T follicular helper cell (primary cell): Measurements from ENCODE around the gene DAAM1.

ENCODE experiments used
- DNase-seq: peaks from one replicate; pipeline ENCODE4 v3.0.0-alpha.2; 2020; ENCODE audit warnings: low read depth

DAAM1 gene

DNA sequence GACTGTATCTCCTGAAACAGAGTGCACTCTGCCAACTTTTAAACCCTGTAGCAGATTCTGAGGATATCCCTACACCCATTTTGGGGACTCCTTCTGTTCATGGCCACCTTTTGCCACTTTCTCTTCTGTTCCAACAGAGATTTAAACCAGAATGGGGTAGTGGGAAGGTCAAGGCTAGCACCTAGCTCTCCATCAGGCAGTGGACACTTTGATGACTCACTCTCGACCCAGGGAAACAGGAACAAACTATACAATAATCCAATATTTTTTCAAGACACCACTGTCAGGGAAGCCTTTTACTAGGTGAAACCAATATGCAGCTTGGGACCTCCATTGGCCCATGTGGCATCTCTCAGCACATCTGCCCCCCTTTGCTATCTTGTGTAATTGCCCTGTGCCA, 103.6 kb downstream of the DAAM1 start:
- DNase-seq = no peak

DNA sequence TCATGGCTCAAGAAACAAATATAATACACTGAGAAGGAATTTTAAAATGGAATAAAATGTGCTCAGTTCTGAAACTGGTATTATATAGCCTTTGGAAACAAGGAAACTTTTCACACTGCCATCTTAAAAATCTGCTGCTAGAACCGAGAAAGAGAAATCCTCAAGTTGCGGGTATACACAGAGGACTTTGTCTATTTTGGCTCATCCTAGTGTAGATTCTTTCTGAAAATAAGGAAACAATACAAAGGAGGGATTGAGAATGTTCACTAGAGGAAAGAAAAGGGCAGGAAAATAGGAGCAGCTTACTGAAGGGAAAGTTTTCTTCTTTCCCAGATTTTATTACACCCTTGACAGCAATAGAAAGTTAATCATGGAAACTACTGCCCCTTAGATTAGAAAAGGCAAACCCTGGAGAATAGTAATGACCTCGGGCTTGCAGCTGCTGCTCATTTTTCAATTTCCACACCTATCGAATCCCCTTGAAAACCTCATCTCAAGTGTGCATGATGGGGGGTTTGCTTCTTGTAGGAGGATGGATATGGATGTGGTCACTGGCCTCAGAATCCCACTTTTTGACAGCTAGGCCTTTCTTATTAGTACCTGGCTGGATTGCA, 104.6 kb downstream of the DAAM1 start:
- no peak for DNase-seq

DNA sequence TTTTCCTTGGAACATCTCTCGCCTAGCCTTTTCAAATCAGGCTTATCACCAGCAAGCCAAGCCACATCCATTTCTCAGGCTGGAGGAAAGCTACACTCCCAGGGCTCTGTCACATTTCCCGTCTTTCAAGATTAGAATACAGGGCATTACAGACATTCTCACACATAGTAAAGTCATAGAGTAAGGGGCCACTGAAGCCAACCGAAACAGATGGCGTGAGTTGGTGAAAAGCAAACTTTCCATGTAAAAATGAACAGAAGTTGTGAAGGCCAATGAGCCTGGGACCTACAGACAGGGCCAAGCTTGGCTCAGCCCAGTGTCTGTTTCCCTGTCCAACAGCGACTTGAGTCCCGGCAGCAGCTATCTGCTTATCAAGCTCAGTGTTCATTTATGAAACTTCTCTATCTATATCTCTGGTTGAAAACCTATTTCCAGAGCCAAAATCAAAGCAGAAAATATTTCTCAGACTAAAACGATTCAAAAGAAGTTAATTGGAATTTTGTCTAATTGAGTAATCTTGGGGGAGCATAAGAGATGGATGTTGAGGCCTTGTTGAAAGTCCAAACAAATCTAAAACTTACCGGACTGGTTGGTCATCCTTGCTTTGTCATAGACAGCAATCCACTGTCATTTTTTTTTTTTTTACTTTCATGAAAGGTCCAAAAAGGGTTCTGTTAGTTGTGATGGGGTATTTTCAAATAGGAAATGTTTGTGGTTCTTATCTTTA, 105.6 kb downstream of the DAAM1 start:
- DNase-seq = no peak

DNA sequence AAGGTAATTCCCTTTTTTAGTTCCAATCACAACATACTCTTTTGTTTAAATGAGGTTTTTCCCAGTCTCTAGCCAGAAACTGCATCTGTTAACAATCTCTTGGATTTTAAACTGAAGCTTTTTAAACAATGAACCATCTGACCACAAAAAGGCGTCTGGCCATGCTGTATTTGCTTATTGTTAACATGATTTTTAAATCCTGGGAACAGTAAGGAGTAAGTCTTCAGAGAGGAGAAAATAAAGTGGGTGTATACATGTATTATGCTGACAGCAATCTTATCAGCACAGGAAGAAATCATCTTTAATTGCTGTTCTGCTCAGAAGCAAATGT, 106.2 kb downstream of the DAAM1 start:
- DNase-seq = no peak

DNA sequence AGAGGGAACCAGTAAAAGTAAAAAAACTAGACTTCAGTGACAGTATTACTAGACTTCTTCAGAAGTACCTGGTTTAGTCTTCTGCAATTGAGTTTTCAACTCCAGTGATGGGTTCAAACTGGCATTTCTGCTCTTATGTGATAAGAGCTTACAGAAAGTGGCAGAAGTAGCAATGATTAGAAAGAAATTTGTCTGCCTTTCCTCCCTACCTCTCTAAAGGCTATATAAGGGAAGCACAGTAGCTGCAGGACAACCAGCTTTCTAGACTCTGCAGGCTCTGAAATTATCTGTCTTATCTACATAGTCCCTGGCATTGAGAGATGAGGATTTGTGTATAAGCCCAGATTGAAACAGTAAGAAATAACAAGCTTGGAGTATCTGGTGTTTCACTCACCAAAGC, 107.5 kb downstream of the DAAM1 start:
- no peak for DNase-seq

DNA sequence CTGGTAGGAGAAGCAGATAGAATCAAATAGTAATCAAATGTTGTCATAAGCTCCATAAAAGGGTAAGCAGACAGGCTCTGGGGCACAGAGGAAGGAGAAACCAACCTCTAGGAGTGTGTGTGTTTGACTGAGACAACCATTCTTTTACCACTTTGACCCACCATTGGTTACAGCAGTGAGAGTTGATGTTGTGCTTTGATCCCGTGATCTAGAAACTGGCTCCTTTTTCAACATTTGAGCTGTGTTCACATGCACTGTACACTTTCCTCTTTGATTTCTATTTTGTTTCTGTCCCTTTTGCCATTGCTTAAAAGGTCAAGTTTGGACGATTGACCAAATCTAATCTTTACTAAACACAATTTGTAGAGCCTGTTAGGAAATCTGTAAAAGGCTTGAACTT, 108.0 kb downstream of the DAAM1 start:
- DNase-seq = no peak

DNA sequence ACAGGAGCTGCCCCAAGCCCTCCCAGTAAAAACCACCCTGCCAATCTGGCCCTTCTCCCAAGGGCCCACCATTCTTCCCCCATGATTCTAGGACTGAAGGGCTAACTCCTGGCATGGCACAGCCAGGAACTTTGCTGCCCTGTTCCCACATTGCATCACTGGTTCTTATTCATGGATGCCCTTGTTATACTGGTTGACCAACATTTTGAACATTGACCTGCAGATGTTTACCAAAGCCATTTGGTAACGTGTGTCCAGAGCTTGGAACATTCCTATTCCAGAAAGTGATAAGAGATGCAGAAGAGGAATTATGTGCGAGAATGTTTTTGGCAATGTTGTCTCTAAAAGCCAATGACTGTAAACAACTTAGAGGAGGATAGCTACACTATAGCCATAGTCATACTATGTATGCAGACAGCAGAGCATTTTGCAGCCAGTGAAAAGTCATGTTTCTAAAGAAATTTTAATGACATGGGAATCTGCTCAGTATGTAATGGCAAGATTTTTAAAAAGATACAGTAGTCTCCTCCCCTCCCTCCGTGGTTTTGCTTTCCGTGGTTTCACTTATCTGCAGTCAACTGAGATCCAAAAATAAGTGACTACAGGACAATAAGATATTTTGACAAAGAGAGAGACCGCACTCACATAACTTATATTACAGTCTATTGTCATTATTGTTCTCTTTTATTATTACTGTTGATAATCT, 108.8 kb downstream of the DAAM1 start:
- DNase-seq = no peak

DNA sequence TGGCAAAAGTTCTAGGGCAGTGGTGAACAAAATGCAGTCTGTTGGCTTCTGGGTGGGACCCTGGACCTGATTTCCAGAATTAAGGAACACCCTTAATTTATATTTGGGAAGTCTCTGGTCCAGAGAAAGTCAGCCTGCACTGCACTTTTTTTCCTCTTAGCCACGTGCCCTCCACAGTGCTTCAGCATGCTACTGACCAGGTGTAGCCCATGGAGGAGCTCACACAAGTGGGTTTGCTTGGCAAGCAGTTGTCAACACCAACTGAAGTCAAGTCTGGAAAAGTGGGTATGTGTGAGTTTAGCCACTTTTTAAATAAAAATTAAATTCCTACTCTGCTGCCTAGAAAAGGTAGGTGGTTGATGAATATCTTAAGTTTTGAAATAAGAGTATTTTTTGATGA, 111.3 kb downstream of the DAAM1 start:
- DNase-seq = no peak

DNA sequence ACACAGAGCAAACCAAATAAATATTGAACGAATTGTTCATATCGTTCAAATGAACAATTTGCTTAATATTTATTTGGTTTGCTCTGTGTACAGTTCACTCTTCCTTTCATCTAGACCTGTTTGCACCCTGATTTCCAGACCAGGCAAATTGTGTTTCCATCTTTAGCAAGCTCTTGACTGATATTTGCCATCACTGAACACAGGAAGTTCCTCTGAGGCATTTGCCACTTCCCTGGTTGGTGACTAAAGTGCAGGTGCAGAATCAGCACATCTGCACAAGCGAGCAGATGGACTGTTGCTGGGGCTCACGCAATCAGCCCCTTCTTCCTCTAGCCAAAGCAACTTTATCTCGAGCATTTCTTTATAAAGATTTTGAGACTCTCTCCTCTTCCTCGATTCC, 112.9 kb downstream of the DAAM1 start:
- no peak for DNase-seq

DNA sequence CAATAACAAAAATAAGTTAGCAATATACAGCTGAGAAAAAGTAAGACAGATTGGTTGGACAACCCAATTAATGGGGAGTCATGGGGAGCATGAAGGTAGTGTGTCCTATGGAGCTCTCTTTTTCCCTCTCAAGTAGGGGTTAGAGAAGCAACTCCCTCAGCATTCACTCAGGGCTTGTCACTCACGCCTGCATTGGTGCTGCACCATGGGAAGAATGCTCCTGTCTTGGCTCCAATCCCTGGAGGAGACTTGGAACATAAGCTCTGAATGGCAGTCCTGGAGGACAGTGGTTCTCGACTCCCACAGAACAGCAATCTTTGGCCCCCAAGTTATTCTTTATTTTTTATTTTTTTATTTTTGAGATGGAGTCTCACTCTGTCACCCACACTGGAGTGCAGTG, 113.8 kb downstream of the DAAM1 start:
- no peak for DNase-seq

DNA sequence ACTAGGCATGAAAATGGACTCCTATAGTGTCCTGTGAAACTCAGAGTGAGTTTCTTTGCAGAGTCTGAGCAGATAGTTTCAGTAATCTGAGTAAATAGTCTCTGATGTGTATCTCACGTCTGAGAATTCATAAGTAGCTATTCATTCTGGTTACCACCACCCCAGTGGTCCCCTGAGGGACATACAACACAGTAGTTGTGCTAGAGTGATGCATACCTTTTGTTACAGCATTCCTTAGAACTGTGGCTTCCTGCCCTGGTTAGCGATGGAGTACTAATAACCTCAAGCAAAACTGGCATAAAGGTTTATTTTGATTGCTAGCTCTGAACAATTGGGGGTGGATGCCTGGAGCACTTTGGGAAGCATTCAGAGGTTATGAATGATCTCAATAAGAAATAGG, 114.7 kb downstream of the DAAM1 start:
- DNase-seq = no peak

DNA sequence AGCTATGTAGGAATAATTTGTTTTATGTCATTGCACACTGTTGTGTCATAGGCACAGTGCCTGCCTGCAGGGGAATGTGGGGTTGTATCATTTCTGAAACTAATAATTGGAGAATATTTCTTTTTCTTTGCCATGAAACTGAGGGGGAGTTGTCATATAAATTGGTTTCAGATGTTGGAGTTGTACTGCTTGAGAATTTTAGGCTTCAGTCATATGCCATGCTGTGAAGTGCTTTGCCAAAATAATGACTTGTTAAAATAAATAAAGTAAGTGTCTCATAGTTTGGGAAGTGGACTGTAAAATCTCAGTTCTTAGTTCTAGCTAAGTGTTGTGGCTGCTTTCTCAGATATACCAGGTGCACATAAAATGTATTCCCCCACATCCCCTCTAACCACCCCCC, 116.8 kb downstream of the DAAM1 start:
- DNase-seq = no peak

DNA sequence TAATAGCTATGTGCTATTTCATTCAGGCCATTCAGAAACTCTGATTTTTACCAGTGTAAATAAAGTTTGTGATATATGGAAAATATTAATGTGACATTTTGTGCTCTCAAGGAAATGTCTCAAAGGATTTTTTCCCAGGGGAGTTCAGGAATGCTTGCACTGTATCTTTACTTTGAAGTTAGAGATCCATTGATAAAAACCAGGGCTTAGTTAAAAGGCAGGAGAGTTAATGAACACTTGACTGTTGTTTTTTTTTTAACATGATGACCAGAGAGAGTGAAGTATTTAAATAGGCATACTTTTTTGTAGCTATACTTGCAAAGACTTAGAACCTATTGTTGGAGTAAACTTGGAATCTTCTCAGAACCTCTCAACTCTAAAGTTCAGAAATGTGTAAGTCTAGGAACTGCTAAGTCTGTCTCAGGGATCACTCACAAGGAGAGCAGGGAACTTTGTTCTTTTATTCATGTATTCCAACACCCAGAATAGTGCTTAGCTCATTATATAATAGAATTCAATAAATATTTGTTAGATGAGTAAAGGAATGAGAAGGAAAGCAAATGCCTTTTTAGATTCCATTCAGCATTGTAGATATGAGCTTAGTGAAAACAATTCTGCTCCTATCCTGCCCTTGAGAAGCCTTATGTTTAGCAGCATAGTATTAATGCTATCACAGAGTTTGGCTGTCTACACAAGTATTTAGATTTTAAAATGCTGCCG, 117.5 kb downstream of the DAAM1 start:
- no peak for DNase-seq

DNA sequence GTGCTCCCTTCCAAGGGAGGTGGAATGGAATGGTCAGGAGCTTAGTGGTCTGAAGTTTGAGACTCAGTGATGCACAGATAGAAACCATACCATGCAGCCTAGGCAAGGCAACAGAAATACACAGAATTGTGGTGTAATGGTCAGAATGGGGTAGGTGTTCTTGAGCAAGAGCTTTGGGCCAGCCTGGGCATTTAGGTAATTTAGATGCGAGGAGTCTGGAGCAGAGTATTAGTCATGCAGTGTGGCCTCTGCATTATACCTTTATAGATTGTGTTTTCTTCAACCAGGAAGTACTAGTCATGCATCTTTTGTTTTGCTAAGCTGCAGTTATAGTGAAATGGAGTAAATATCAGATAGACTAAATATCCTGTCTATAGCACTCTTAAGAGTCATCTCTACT, 118.3 kb downstream of the DAAM1 start:
- no peak for DNase-seq

DNA sequence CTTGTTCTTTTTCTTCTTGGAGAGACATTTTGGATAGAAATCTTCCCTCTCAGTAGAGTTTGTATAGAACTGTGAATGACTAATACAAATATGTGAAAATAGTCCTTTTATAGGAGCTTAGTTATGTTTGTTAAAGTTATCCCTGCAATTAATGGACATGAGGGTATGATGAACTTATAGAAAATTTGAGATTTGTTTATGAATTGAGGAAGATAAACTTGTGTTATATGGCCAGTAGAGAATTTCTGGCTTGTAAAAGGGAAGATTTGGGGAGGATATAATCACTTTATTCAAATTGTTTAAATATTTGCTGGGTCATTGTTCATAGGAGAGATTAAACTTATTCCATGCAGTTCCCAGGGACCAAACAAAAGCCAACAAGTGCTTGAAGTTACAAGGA, 119.6 kb downstream of the DAAM1 start:
- no peak for DNase-seq

DNA sequence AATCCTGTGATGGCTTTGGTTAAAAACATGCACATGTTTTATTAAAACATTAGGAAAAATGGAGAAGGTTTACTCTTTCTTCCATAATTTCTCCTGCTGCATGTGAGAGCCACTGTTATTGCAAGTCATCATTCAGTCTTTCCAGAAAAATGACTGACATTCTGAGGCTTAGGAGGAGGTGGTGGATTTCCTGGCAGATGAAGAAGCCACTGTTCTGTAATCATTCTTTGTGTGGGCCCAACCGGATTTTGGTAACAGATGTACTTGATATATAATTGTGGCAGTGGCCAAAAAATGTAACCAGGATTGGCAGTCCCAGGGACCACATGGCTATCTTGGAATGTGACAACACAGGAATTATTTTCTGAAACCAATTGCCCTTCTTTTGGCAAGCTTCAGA, 120.2 kb downstream of the DAAM1 start:
- no peak for DNase-seq

DNA sequence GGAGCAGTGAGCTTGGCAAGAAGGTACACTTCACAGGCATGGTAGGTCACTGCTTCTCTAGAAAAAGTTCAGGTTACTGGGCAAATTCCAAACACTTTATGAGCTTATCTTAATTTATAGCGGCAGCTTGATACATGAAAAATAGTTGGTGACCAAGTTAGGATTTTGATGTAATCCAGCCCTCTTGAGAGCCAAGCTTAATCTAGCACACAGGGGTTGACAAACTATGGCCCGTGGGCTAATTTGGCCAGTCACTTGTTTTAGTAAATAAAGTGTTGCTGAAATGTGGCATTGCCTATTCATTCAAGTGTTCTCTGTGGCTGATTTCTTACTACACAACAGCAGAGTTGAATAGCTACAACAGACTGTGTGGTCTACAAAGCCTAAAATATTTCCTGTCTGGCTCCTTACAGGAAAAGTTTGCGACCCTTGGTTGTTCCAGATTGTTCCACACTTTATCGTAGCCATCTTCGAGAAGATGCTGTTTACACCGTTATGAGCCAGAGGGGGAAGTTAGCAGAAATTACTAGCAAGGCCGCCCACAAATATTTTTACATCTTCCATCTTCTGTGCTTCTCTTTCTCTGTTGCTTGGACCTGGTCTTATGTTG, 120.9 kb downstream of the DAAM1 start:
- DNase-seq = no peak

DNA sequence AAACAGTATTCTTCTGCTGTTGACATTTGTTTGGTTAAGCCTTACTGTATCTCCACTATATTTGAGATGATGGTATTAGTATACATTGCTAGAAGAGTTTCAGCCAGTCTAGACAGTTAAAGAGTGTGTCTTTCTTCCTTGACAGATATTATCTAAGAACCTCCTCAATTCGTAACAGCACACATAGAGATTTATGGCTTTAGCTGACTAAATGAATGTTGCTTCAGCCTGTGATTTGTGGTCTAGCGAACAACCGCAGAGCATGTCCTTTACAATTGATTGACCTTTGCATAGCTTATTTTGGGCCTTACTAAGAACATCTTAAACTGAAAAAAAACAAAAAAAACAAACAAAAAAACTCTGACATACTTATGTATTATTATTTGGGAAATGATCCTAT, 122.2 kb downstream of the DAAM1 start:
- no peak for DNase-seq

DNA sequence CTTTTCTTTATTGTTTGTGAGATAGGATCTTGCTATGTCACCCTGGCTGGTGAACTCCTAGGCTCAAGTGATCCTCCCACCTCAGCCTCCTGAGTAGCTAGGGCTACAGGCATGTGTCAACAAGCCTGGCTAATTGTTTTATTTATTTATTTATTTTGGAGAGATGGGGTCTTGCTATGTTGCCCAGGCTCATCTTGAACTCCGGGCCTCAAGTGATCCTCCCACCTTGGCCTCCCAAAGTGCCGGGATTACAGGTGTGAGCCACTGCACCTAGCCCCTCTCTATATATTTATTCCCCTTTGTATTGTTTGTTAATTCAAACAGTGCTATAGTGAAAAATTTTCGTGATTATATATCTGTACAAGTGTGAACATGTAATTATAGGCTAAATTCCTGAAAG, 123.3 kb downstream of the DAAM1 start:
- DNase-seq = no peak

DNA sequence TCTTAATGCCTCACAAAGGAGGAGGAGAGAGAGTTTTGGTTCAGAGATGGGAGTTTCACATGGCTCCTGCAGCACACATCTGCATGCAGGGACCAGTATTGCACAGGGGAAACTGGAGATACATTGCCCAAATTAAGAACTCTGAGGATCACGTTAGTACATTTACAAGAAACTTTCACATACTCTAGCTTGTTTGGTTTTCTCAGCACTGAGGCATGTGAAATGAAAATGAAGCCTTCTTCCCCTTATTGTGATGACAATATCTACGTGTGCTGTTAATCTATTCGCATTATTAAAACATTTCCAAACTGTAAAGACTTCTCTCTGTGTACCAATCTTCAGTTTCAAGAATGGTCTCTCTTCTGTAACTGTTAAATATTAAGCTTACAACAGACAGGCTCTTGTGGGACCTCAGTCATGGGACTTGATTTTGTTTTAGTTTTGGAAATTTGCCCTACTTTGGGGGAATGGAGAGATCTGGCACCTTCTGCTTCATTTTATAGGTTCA, 124.7 kb downstream of the DAAM1 start:
- no peak for DNase-seq

DNA sequence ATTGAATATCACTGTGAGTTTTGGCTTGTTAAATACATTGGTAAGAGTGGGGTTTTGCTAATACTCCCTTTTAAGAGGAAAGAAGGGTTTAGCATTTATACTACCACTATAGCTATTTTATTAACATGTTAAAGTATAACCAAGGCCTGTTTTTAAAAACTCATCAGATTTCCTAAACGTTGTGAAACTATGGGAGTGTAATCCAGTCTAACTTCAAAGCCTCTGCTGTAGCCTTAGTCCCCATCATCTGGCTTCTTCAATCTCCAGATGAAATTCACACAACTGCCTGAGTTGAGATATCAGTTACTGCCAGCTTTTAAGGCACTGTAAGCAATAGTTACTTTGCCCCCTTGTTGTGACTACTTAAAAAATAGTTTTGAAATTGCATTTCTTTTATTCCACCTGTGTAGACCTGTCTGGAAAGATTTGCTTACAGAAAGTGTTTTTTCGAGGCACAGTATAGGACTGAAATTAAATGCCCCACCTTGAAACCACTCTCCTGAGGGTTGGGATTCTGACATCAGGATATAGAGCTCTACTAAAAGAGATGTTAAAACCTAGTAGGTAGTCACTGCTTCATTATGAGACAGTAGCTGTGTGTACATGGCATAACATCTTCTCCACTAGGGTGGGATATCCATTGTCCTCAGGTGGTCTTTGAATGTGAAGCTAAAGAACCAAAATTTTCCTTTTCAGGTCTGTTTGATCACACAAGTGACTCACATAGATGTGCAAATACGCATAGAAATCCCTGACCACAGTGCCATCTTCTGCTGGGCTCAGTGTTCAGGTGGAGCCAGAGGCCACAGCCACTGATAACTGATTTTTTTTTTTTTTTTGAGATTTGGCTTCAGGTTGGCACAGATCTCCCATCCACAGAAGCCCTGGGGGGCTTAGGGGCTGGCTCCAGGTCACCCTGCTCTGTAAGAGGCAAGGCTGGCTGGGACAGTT, 125.5 kb downstream of the DAAM1 start:
- no peak for DNase-seq
